ENCODE results near the gene NOL7.

Gene NOL7

GRCh38 chr6:13593720-13594119 lies 21.4 kb upstream of the NOL7 start:
- no peak for DNase-seq (ENCODE audit: low read depth in 2 of 2, low spot score in 1 of 2)

GRCh38 chr6:13597073-13597472 lies 18.1 kb upstream of the NOL7 start:
- DNase-seq (ENCODE audit: low read depth in 2 of 2, low spot score in 1 of 2): no peak

- DNase-seq (ENCODE audit: low read depth in 2 of 2, low spot score in 1 of 2): no peak
Measured at GRCh38 chr6:13600036-13600435, 15.1 kb upstream of the NOL7 start.

- no peak for DNase-seq (ENCODE audit: low read depth in 2 of 2, low spot score in 1 of 2)
Measured at GRCh38 chr6:13604135-13604534, 11.0 kb upstream of the NOL7 start.

GRCh38 chr6:13604546-13605416 lies 10.4 kb upstream of the NOL7 start:
- no peak for DNase-seq (ENCODE audit: low read depth in 2 of 2, low spot score in 1 of 2)

GRCh38 chr6:13605634-13606033 lies 9.5 kb upstream of the NOL7 start:
- no peak for DNase-seq (ENCODE audit: low read depth in 2 of 2, low spot score in 1 of 2)

GRCh38 chr6:13611715-13612114 lies 3.4 kb upstream of the NOL7 start:
- DNase-seq (ENCODE audit: low read depth in 2 of 2, low spot score in 1 of 2): no peak

GRCh38 chr6:13613029-13613594 lies 2.0 kb upstream of the NOL7 start:
- no peak for DNase-seq (ENCODE audit: low read depth in 2 of 2, low spot score in 1 of 2)

- DNase-seq (ENCODE audit: low read depth in 2 of 2, low spot score in 1 of 2): no peak
Measured at GRCh38 chr6:13614126-13614925, 809 bp upstream of the NOL7 start.

GRCh38 chr6:13615792-13616120 lies 621 bp downstream of the NOL7 start:
- DNase-seq (ENCODE audit: low read depth in 2 of 2, low spot score in 1 of 2): peak in 1 of 2 donors; percentile 12

- no peak for DNase-seq (ENCODE audit: low read depth in 2 of 2, low spot score in 1 of 2)
Measured at GRCh38 chr6:13617066-13617465, 1.9 kb downstream of the NOL7 start.

GRCh38 chr6:13624871-13625288 lies 9.7 kb downstream of the NOL7 start:
- no peak for DNase-seq (ENCODE audit: low read depth in 2 of 2, low spot score in 1 of 2)

- DNase-seq (ENCODE audit: low read depth in 2 of 2, low spot score in 1 of 2): no peak
Measured at GRCh38 chr6:13629459-13630116, 14.5 kb downstream of the NOL7 start.

GRCh38 chr6:13630499-13630898 lies 15.4 kb downstream of the NOL7 start:
- DNase-seq (ENCODE audit: low read depth in 2 of 2, low spot score in 1 of 2): no peak

GRCh38 chr6:13633343-13633742 lies 18.2 kb downstream of the NOL7 start:
- DNase-seq (ENCODE audit: low read depth in 2 of 2, low spot score in 1 of 2): no peak

- DNase-seq (ENCODE audit: low read depth in 2 of 2, low spot score in 1 of 2): no peak
Measured at GRCh38 chr6:13635948-13636658, 21.0 kb downstream of the NOL7 start.

GRCh38 chr6:13638014-13638413 lies 22.9 kb downstream of the NOL7 start:
- no peak for DNase-seq (ENCODE audit: low read depth in 2 of 2, low spot score in 1 of 2)

- no peak for DNase-seq (ENCODE audit: low read depth in 2 of 2, low spot score in 1 of 2)
Measured at GRCh38 chr6:13638626-13639025, 23.5 kb downstream of the NOL7 start.

- DNase-seq (ENCODE audit: low read depth in 2 of 2, low spot score in 1 of 2): no peak
Measured at GRCh38 chr6:13641315-13641714, 26.2 kb downstream of the NOL7 start.

- DNase-seq (ENCODE audit: low read depth in 2 of 2, low spot score in 1 of 2): no peak
Measured at GRCh38 chr6:13643125-13643524, 28.0 kb downstream of the NOL7 start.

- no peak for DNase-seq (ENCODE audit: low read depth in 2 of 2, low spot score in 1 of 2)
Measured at GRCh38 chr6:13648850-13649249, 33.7 kb downstream of the NOL7 start.

Data from stimulated activated CD8-positive, alpha-beta memory T cell treated with anti-CD3 and anti-CD28 coated beads, Interleukin-4, amount 100 ng/mL, for 4 hours (primary cell).